Measurements from ENCODE around the gene SMG6.

SMG6 gene

GRCh38 chr17:2122641-2123302 is 180.8 kb downstream of the SMG6 start:
- H3K4me3 ChIP-seq (ENCODE audit: control insufficient read depth in 1 of 7, extremely low read depth in 1 of 7, insufficient read depth in 4 of 7, low read depth in 2 of 7, low read length in 6 of 7) = peak overlapping the region in 3 of 7 experiments; percentile 24 to 44 (median 37)
- 23% methylated on average over 15 of the region's 16 CpGs for WGBS (ENCODE audit: insufficient coverage)
- no peaks in the 10 kb centered on the region for H3K27me3 ChIP-seq (replicated peaks in 2 of 5; ENCODE audit: control insufficient read depth in 4 of 5, insufficient read depth in 5 of 5, low read length in 4 of 5)
- POLR2A ChIA-PET = interaction anchor here (0.7 to 1.5 kb wide), 3 partner anchors 21 to 64 kb away, joined by 3 to 5 read pairs (median 3); no protein-coding TSS in a partner anchor
- H3K4me1 ChIP-seq (ENCODE audit: control extremely low read depth in 1 of 4, control insufficient read depth in 4 of 4, insufficient read depth in 4 of 4, low read length in 3 of 4) = peaks cover 19 to 39% (median 28%) of the 10 kb centered on the region in 4 experiments
- H3K27ac ChIP-seq (ENCODE audit: insufficient read depth in 1 of 2, low read depth in 1 of 2, low read length in 2 of 2, poor library complexity in 1 of 2, severe bottlenecking in 2 of 2) = no peak overlapping the region
- DNase-seq = peak in 2 of 3 donors; percentile 79 to 84
- CTCF ChIA-PET = interaction anchor here (0.7 to 4.6 kb wide), 23 partner anchors 9 to 129 kb away, joined by 3 to 30 read pairs (median 4); no protein-coding TSS in a partner anchor
- H3K36me3 ChIP-seq (ENCODE audit: control insufficient read depth in 4 of 4, insufficient read depth in 4 of 4, low read length in 3 of 4) = peaks cover 0 to 4% (median 0%) of the 10 kb centered on the region in 4 experiments
- no peaks in the 10 kb centered on the region for H3K9me3 ChIP-seq (ENCODE audit: control extremely low read depth in 1 of 5, control insufficient read depth in 4 of 5, insufficient read depth in 2 of 5, low read depth in 1 of 5, low read length in 4 of 5)

GRCh38 chr17:2120586-2121335 is 182.8 kb downstream of the SMG6 start:
- Histone ChIP-seq H3K4me3 (ENCODE audit: control insufficient read depth in 1 of 7, extremely low read depth in 1 of 7, insufficient read depth in 4 of 7, low read depth in 2 of 7, low read length in 6 of 7) (no peak overlapping the region), H3K4me1 (ENCODE audit: control extremely low read depth in 1 of 4, control insufficient read depth in 4 of 4, insufficient read depth in 4 of 4, low read length in 3 of 4) (peaks cover 19 to 39% (median 28%) of the 10 kb centered on the region in 4 experiments), H3K27ac (ENCODE audit: insufficient read depth in 1 of 2, low read depth in 1 of 2, low read length in 2 of 2, poor library complexity in 1 of 2, severe bottlenecking in 2 of 2) (no peak overlapping the region), H3K9me3 (ENCODE audit: control extremely low read depth in 1 of 5, control insufficient read depth in 4 of 5, insufficient read depth in 2 of 5, low read depth in 1 of 5, low read length in 4 of 5) (no peaks in the 10 kb centered on the region), H3K36me3 (ENCODE audit: control insufficient read depth in 4 of 4, insufficient read depth in 4 of 4, low read length in 3 of 4) (peaks cover 0 to 4% (median 0%) of the 10 kb centered on the region in 4 experiments), H3K27me3 (replicated peaks in 2 of 5; ENCODE audit: control insufficient read depth in 4 of 5, insufficient read depth in 5 of 5, low read length in 4 of 5) (no peaks in the 10 kb centered on the region)
- POLR2A ChIA-PET = interaction anchor here (0.6 kb wide), 1 partner anchor 16 kb away, joined by 4 read pairs; no protein-coding TSS in a partner anchor
- CTCF ChIA-PET = interaction anchor here (0.7 to 4.6 kb wide), 16 partner anchors 10 to 137 kb away, joined by 3 to 30 read pairs (median 4); no protein-coding TSS in a partner anchor
- DNase-seq = peak in 2 of 3 donors; percentile 43 to 53
- WGBS (ENCODE audit: insufficient coverage) = 88% methylated on average over 7 of the region's 8 CpGs

GRCh38 chr17:2113279-2113622 is 190.3 kb downstream of the SMG6 start:
- Histone ChIP-seq H3K27ac (ENCODE audit: insufficient read depth in 1 of 2, low read depth in 1 of 2, low read length in 2 of 2, poor library complexity in 1 of 2, severe bottlenecking in 2 of 2) (no peak overlapping the region), H3K9me3 (ENCODE audit: control extremely low read depth in 1 of 5, control insufficient read depth in 4 of 5, insufficient read depth in 2 of 5, low read depth in 1 of 5, low read length in 4 of 5) (no peaks in the 10 kb centered on the region), H3K4me1 (ENCODE audit: control extremely low read depth in 1 of 4, control insufficient read depth in 4 of 4, insufficient read depth in 4 of 4, low read length in 3 of 4) (no peaks in the 10 kb centered on the region), H3K4me3 (ENCODE audit: control insufficient read depth in 1 of 7, extremely low read depth in 1 of 7, insufficient read depth in 4 of 7, low read depth in 2 of 7, low read length in 6 of 7) (no peak overlapping the region), H3K36me3 (ENCODE audit: control insufficient read depth in 4 of 4, insufficient read depth in 4 of 4, low read length in 3 of 4) (peaks cover 0 to 2% (median 0%) of the 10 kb centered on the region in 4 experiments), H3K27me3 (replicated peaks in 2 of 5; ENCODE audit: control insufficient read depth in 4 of 5, insufficient read depth in 5 of 5, low read length in 4 of 5) (no peaks in the 10 kb centered on the region)
- WGBS (ENCODE audit: insufficient coverage) = 100% methylated on average over 6 of the region's 6 CpGs
- no peak for DNase-seq
- ChIA-PET CTCF (interaction anchor here (0.8 to 1.5 kb wide), 4 partner anchors 9 to 145 kb away, joined by 3 to 4 read pairs (median 3); no protein-coding TSS in a partner anchor), POLR2A (no interaction called here)

GRCh38 chr17:2111691-2112090 is 191.9 kb downstream of the SMG6 start:
- DNase-seq = no peak
- CTCF ChIA-PET = interaction anchor here (1.0 kb wide), 1 partner anchor 23 kb away, joined by 3 read pairs; no protein-coding TSS in a partner anchor
- Histone ChIP-seq H3K36me3 (ENCODE audit: control insufficient read depth in 4 of 4, insufficient read depth in 4 of 4, low read length in 3 of 4) (peaks cover 0 to 2% (median 0%) of the 10 kb centered on the region in 4 experiments), H3K9me3 (ENCODE audit: control extremely low read depth in 1 of 5, control insufficient read depth in 4 of 5, insufficient read depth in 2 of 5, low read depth in 1 of 5, low read length in 4 of 5) (no peaks in the 10 kb centered on the region), H3K27ac (ENCODE audit: insufficient read depth in 1 of 2, low read depth in 1 of 2, low read length in 2 of 2, poor library complexity in 1 of 2, severe bottlenecking in 2 of 2) (no peak overlapping the region), H3K4me1 (ENCODE audit: control extremely low read depth in 1 of 4, control insufficient read depth in 4 of 4, insufficient read depth in 4 of 4, low read length in 3 of 4) (no peaks in the 10 kb centered on the region), H3K27me3 (replicated peaks in 2 of 5; ENCODE audit: control insufficient read depth in 4 of 5, insufficient read depth in 5 of 5, low read length in 4 of 5) (no peaks in the 10 kb centered on the region), H3K4me3 (ENCODE audit: control insufficient read depth in 1 of 7, extremely low read depth in 1 of 7, insufficient read depth in 4 of 7, low read depth in 2 of 7, low read length in 6 of 7) (no peak overlapping the region)
- WGBS (ENCODE audit: insufficient coverage) = 92% methylated on average over 4 of the region's 5 CpGs
- POLR2A ChIA-PET = no interaction called here

- no peaks in the 10 kb centered on the region for H3K27me3 ChIP-seq (replicated peaks in 2 of 5; ENCODE audit: control insufficient read depth in 4 of 5, insufficient read depth in 5 of 5, low read length in 4 of 5)
- CTCF ChIA-PET = interaction anchor here (1.0 to 1.7 kb wide), 3 partner anchors 10 to 60 kb away, joined by 3 to 7 read pairs (median 5); no protein-coding TSS in a partner anchor
- POLR2A ChIA-PET = no interaction called here
- no peaks in the 10 kb centered on the region for H3K9me3 ChIP-seq (ENCODE audit: control extremely low read depth in 1 of 5, control insufficient read depth in 4 of 5, insufficient read depth in 2 of 5, low read depth in 1 of 5, low read length in 4 of 5)
- WGBS (ENCODE audit: insufficient coverage) = 96% methylated on average over 3 of the region's 6 CpGs
- no peaks in the 10 kb centered on the region for H3K4me1 ChIP-seq (ENCODE audit: control extremely low read depth in 1 of 4, control insufficient read depth in 4 of 4, insufficient read depth in 4 of 4, low read length in 3 of 4)
- no peak for DNase-seq
- H3K4me3 ChIP-seq (ENCODE audit: control insufficient read depth in 1 of 7, extremely low read depth in 1 of 7, insufficient read depth in 4 of 7, low read depth in 2 of 7, low read length in 6 of 7) = no peak overlapping the region
- peaks cover 0 to 2% (median 0%) of the 10 kb centered on the region in 4 experiments for H3K36me3 ChIP-seq (ENCODE audit: control insufficient read depth in 4 of 4, insufficient read depth in 4 of 4, low read length in 3 of 4)
- no peak overlapping the region for H3K27ac ChIP-seq (ENCODE audit: insufficient read depth in 1 of 2, low read depth in 1 of 2, low read length in 2 of 2, poor library complexity in 1 of 2, severe bottlenecking in 2 of 2)
These were observed 193.1 kb downstream of the SMG6 start for GRCh38 chr17:2110436-2110835.

- ChIA-PET CTCF (interaction anchor here (0.9 to 1.7 kb wide), 2 partner anchors 14 to 136 kb away, joined by 3 to 4 read pairs; no protein-coding TSS in a partner anchor), POLR2A (no interaction called here)
- 93% methylated on average over 6 of the region's 8 CpGs for WGBS (ENCODE audit: insufficient coverage)
- H3K36me3 ChIP-seq (ENCODE audit: control insufficient read depth in 4 of 4, insufficient read depth in 4 of 4, low read length in 3 of 4) = no peaks in the 10 kb centered on the region
- no peak overlapping the region for H3K4me3 ChIP-seq (ENCODE audit: control insufficient read depth in 1 of 7, extremely low read depth in 1 of 7, insufficient read depth in 4 of 7, low read depth in 2 of 7, low read length in 6 of 7)
- no peak overlapping the region for H3K27ac ChIP-seq (ENCODE audit: insufficient read depth in 1 of 2, low read depth in 1 of 2, low read length in 2 of 2, poor library complexity in 1 of 2, severe bottlenecking in 2 of 2)
- no peaks in the 10 kb centered on the region for H3K27me3 ChIP-seq (replicated peaks in 2 of 5; ENCODE audit: control insufficient read depth in 4 of 5, insufficient read depth in 5 of 5, low read length in 4 of 5)
- no peak for DNase-seq
- H3K9me3 ChIP-seq (ENCODE audit: control extremely low read depth in 1 of 5, control insufficient read depth in 4 of 5, insufficient read depth in 2 of 5, low read depth in 1 of 5, low read length in 4 of 5) = no peaks in the 10 kb centered on the region
- H3K4me1 ChIP-seq (ENCODE audit: control extremely low read depth in 1 of 4, control insufficient read depth in 4 of 4, insufficient read depth in 4 of 4, low read length in 3 of 4) = no peaks in the 10 kb centered on the region
These were observed 195.4 kb downstream of the SMG6 start for GRCh38 chr17:2108170-2108569.

Measured in common myeloid progenitor, CD34-positive (primary cell).